DMS 273 (cell line): ENCODE measurements around the gene ACACB.

Source experiments
- DNase-seq: peaks from one replicate; lab custom pipeline; 2025; ENCODE audit not compliant: unreplicated experiment; lab: John Stamatoyannopoulos, UW

ACACB gene

DNA sequence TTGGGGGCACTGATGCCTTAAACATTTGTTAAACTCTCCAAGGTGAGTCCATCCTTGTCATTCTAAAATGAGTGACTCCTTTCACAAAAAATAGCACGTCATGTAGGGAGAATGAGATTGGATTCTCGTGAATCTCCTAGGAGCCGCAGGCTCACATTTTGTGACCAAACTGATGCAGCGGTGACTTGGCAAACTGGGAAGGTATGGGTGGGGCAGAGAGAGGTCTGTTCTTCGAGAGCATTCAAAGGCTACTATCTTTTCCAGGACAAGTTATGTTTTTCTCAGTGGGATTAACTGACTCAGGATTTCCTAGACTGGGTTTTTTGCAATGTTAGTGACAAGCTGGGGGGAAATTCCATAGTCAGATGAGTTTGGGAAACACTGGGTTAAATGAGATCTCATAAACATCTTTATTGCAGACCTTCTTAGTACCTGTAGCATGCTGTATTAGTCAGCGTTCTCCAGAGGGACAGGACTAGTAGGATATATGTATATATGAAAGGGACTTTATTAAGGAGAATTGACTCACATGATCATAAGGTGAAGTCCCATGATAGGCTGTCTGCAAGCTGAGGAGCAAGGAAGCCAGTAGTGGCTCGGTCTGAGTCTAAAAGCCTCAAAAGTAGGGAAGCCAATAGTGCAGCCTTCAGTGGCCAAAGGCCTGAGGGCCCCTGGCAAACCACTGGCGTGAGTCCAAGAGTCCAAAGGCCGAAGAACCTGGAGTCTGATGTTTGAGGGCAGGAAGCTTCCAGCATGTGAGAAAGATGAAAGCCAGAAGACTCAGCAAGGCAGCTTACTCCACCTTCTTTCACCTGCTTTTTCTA, 131.7 kb downstream of the ACACB start:
- DNase-seq, result no peak

DNA sequence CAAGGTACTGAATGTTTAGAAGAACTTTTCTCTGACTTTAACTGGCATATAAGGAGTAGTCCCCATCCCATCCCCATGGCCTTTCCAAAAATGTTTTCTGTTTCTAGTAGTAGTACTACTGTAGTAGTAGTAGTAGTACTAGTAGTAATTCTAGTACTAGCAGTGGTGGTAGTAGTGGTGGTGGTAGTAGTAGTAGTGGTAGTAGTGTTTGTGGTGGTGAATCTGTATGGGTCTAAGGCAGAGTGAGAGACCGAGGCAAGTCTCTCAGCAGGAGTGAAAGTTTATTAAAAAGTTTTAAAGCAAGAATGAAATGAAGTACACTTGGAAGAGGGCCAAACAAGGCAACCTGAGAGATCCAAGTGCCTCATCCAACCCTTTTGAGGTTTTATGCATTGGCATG, 134.1 kb downstream of the ACACB start:
- peak; percentile 14 for DNase-seq

DNA sequence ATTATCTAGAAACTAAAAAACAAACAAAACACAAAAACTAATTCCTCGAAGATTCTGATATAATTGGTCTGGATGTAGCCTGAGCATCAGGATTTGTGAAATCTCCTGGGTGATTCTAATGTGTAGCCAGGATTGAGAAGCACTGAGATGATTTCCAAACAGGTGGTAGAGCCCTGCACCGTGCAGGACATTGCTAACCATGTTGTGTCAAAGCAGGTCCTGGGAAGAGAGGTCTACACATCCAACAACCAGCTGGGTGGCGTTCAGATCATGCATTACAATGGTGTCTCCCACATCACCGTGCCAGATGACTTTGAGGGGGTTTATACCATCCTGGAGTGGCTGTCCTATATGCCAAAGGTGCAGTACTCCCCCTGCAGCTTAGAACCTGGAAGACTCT, 136.4 kb downstream of the ACACB start:
- DNase-seq, result no peak

DNA sequence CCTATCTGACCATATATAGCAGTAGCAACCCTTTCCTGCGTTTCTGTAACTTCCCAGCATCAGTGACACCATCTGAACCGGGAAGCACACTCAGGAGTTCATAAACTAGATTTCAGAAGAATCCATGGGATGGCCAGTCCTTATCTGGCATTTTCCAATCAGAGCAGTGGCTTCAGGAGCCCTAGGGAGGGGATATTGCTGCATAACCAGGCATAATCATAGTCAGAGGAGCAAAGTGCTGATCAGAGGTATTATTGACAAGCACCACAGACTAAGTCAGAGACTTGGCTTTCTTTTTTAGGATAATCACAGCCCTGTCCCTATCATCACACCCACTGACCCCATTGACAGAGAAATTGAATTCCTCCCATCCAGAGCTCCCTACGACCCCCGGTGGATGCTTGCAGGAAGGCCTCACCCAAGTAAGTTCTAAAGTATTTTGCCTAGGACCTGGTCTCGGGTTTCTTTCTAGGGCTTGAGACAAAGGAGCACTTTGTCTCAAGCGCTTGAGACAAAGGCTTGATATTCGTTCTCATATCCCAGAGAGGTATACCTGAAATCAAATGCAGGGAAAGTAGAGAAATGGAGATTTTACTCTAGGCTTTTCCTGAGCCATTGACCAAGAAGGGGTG, 137.6 kb downstream of the ACACB start:
- no peak for DNase-seq

DNA sequence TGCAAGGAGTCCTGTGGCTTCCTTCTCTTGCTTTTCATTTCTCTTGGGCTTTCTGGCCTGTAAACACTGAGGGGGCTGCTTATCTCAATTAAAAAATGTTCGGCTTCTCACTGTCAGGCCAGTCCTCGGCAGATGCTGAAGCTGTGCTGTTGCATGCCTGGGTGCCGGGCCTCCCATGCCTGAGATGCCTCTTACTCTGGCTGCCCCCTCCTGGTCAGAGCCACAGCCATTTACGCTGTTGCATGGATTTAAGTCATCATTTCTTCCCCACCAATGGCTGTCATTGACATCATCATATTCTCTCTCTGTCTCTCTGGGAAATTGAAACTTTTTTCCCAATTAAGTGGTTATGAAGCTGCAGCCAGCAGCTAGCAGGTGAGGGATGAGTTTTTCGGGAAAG, 139.0 kb downstream of the ACACB start:
- peak; percentile 50 for DNase-seq

DNA sequence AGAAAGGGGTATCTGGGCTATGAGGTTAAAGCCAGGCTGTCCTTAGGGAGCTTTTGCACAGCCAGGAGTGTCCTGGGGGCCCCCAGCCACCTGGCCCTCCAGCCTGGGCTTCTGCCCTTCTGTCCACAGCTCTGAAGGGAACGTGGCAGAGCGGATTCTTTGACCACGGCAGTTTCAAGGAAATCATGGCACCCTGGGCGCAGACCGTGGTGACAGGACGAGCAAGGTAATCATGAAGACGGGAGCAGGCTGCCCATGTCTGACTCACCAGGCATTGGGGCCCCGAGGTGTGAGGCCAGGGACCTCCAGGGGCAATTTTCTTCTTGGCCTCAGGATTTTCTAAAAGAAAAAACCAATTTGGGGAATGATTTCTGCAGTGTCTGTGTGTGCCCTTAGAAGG, 139.6 kb downstream of the ACACB start:
- DNase-seq, result no peak

DNA sequence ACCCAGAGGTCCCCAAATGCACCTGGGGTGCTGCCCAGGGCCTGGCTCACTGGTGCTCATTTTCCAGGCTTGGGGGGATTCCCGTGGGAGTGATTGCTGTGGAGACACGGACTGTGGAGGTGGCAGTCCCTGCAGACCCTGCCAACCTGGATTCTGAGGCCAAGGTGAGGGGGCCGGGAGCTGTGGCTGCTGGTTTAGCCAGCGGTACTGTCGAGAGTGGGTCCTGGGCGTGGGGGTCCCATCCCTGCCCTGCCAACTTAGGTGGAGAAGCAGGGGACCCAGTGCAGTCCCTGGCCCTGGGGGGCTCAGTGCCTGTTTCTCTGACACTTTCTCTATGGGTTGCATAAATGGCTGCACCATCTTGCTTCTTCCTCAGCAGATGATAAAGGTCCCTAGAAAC, 141.8 kb downstream of the ACACB start:
- DNase-seq, result no peak

DNA sequence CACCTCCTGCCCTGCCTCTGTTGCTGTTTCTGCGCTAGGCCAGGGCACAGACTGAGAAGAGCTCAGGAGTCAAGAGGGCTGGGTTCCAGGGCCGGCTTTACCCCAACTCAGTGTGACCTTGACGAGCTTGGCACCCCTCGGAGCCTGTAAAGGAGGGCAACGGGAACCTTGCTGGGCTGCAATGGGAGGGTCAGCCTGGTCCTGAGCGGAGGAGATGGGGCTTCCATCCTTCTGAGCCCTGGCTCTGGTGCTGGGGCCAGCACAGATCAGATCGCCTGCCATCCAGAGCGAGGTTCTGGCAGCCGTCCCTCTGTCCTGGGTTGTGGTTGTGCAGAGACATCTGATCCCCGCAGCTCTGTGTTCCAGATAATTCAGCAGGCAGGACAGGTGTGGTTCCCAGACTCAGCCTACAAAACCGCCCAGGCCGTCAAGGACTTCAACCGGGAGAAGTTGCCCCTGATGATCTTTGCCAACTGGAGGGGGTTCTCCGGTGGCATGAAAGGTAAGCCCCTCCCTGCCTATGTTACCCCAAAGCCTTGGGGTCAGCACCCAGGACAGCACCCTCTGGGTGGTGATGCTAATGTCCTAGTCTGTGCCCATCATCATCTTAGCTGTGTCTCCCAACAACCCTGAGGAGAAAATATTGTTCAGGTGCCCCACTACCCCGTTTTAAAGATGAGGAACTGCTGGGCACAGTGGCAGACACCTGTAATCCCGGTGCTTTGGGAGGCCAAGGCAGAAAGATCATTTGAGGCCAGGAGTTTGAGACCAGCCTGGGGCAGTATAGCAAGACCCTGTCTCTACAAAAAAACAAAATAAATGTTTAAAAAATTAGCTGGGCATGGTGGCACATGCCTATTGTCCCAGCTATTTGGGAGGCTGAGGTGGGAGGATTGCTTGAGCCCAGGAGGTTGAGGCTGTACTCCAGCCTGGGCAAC, 142.5 kb downstream of the ACACB start:
- DNase-seq, result no peak

DNA sequence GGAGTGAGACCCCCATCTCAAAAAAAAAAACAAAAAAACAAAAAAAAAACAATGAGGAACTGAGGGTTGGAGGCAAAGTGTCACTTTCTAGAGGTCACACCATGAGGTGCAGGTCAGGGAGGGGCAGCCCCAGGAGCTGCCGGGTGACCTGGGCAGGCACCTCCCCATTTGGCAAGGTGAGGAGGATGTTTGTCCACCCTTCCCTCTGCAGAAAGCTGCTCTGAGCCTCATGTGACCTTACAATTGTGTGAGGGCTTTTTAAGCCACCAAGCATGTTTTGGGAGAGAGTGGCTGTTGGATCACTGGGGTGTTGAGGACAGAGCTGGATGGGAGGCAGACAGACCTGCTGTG, 143.1 kb downstream of the ACACB start:
- no peak for DNase-seq

DNA sequence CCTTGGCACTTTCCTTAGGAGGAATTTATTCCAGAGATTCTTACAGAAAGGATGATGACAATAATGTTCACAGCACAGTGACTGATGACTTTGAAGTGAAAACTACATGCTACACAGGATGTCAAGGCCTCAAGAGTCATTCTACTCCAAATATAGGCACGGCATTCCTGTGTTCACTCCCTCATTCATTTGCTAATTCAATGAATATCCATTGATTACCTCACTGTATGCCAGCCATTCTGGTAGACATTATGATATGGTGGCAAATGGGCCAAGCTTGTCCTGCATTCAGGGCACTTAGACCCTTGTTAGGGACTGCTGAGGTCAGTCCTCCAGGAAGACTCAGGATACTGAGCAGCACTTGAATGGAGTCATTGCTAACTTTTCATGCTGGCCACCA, 144.7 kb downstream of the ACACB start:
- DNase-seq, result no peak

DNA sequence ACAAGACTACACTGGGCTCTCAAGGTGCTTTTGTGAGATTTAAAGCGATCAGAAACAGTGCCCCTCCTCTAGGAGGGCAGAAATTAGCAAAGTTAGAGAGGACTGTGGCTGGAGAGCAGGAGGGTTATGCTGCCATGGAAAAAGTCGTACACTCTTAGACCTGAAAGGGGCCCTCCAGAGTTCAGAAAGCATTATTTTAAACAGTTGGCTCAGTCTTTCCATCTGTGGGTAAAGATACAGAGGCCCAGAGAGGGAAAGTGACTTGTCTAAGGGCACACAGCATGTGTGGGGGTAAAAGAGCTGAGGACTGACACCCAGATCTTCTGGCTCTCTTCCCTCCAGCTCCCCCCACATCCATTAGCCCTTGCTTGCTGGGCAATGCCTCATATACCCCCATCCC, 145.6 kb downstream of the ACACB start:
- no peak for DNase-seq

DNA sequence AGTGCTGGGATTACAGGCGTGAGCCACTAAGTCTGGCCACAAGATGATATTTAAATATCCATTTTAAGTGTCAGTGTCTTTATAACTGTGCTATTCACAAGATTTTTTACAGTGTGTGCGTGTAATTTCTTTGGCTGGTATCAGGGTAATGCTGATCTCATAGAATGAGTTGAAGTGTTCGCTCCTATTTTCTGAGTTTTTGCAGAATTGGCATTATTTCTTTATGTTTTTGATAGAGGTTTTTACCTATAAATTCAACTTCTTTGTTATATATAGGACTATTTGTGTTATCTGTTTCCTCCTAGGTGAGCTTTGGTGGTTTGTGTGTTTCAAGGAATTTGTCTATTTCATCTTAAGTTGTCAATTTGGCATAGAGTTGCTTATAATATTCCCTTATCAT, 147.1 kb downstream of the ACACB start:
- DNase-seq, result no peak

DNA sequence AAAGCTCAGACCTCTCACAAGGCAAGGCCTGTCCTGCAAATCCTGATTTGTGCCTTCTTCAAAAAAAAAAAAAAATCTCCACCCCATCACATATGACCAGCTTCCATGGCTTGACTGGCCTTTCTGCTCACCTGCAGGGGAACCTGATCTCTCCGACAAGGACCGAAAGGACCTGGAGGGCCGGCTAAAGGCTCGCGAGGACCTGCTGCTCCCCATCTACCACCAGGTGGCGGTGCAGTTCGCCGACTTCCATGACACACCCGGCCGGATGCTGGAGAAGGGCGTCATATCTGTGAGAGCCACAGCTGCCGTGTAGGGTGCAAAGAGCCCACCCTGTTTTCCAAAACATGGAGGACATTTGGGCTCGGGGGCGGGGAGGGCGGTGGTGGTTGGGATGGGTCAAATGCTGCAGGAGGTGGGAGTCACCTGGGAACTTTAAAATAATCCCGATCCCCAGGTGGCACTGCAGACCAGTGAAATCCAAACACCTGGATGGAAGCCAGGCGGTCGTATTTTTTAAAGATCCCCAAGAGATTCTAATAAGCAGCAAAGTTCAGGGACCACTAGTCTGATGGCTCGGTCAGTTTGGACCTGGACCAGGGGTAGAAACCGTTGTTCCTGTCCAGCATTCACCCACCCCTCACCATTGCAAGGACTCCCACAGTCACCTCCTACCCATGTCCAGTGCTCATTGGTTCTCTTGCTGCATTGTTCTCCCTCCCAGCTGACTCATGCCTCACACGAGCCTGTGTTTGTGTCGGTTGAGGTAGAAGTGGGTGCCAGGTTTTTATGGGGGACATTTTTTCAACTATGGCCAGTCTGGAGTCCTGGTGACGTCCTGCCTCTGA, 147.9 kb downstream of the ACACB start:
- DNase-seq, result peak; percentile 88

DNA sequence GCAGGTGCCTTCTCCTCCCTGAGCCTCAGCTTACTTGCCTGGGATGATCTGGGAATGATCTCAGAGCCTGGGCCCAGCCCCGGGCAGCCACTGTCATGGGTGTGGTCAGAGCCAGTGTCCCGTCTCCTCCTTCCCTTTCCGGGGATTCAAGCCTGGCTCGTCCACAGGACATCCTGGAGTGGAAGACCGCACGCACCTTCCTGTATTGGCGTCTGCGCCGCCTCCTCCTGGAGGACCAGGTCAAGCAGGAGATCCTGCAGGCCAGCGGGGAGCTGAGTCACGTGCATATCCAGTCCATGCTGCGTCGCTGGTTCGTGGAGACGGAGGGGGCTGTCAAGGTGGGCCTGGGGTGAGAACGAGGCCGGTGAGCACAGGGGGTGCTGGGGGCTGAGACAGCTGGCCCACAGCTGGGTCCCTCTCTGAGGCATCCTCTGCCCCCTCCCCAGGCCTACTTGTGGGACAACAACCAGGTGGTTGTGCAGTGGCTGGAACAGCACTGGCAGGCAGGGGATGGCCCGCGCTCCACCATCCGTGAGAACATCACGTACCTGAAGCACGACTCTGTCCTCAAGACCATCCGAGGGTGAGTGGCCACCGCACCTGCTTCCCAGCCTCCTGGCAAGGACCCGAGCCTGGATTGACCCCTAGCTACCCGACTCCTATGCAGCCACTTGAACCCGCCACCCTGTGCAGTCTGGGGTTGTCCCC, 148.7 kb downstream of the ACACB start:
- no peak for DNase-seq

DNA sequence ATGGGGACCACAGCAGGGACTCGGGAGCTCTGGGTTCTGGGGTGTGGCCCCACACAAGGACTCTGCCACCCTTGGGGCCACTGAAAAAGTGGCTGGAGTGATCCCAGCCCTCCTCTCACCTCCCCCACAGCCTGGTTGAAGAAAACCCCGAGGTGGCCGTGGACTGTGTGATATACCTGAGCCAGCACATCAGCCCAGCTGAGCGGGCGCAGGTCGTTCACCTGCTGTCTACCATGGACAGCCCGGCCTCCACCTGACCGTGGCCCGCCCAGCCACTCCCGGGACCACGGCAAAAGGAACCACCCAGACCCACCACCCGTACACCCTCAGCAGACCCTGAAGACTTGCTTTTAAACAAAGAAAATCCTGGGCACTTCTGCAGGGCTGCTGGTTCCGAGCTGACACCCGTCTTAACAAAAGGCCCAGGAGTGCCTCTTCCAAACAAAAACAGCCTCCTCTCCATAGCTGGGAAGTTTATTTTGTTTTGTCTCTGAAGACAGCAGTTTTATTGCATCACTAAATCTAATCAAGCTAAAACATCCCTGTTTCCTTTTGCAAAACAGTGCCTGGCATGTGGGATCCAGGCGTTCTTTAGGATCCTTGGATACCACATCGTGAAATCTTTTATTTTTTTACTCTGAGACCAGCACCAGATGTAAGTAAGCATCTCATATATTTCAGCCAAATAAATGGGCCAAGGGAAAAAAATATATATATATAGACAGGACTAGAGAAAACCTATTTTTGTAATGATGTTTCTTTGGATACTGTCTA, 149.9 kb downstream of the ACACB start:
- no peak for DNase-seq

DNA sequence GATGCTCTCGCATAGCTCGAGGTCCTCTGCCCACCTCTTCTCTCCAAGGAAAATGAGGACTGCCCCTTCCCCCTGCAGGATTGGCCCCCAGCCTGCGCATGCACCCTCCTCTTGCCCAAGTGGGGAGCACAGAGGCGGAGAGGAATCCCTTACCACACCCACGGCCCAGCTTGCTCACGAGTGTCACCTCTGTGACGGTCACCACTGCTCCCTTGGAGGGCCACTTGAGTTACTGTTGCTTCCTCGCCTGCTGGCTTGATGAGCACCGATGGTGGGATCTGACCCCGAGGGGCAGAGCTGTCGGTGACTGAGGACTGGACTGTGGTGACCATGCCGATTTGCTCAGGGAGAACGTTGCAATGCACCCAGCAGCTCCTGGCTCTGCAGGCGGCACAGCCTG, 151.0 kb downstream of the ACACB start:
- DNase-seq, result no peak

DNA sequence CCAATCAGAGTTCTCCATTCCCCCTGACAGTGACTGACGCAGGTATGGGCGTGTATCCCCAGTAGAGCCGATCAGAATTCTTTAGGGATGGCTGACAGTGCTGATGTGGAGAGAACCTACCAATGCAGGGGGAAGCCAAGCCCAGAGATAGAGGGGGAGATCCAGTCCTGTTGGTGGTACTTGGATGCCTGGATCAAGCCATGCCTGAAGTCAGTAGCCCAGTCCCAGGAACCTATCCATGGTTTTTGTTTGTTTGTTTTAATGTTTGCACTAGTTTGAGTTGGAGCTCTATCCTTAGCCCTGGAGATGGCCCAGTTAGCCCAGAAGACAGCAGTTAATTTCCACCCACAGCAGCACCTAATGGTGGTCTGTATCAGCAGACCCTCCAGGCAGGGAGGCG, 152.5 kb downstream of the ACACB start:
- no peak for DNase-seq

DNA sequence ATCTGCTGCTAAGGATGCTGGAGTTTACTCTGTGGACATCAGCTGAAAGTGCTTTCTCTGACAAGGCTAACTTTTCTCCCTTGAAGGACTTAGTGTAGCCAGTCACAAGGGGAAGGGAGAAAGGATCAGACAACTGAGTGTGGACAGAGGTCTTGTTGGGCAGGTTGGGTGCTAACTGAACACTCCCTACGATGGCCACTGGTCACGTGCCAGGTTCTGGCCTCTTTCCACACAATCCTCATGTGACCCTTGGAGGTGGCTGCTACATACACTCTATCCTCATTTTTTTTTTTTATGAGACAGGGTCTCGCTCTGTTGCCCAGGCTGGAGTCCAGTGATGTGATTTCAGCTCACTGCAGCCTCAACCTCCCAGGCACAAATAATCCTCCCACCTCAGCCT, 153.0 kb downstream of the ACACB start:
- DNase-seq, result no peak

DNA sequence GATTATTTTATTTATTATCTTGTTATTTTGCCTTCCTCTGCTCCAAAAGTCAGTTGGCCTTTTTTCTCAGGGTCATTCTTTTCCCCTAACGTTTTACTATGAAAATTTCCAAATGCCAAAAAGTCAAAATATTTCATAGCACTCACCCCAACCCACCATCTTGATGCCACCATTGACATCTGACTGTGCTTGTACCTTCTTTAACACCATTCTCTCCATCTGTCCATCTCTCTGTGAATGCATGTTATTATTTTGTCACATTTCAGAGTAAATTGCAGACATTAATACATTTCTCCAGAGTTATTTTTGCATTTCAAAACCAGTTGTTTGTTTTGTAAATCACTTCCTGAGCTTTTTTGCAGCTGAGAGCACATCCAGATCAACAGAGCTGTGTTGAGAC, 154.1 kb downstream of the ACACB start:
- no peak for DNase-seq

DNA sequence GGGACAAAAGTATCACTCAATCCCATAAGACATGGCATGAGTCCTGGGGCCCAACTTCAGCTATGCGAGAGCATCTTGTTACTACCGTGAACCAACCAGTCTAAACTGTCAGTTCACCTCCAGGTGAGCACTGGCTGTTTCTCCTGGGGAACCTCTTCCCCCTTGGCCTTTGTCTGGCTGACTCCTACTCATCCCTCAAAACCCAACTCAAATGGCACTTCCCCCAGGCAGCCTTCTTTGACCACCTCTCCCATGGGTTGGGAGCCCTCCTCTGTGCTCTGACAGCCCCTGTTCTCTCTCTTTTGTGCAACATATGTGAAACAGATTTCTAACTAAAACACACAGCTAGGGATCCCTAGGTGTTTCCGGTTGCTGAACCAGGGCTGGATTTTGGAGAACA, 155.0 kb downstream of the ACACB start:
- no peak for DNase-seq
